Osteocyte (in vitro differentiated cells): ENCODE results near the gene CLMP. TPM values are rescaled to one million over a fixed set of nuclear protein-coding genes. Genes with fewer than 3 reads are reported as not detected.

Experiments used
- DNase-seq: peaks from one replicate; pipeline ENCODE4 v3.0.0; 2021; ENCODE audit warnings: mixed read lengths; ENCODE audit not compliant: unreplicated experiment; ENCODE audit errors: extremely low spot score
- H3K27ac Mint-ChIP-seq: one replicate; pipeline ENCODE4 v1.8.0; 2021; ENCODE audit warnings: mild to moderate bottlenecking, mixed read lengths; ENCODE audit not compliant: unreplicated experiment
- H3K27me3 Mint-ChIP-seq: one replicate; pipeline ENCODE4 v1.8.0; 2021; ENCODE audit warnings: mixed read lengths; ENCODE audit not compliant: unreplicated experiment
- H3K36me3 Mint-ChIP-seq: one replicate; pipeline ENCODE4 v1.8.0; 2021; ENCODE audit warnings: mixed read lengths; ENCODE audit not compliant: unreplicated experiment
- H3K4me1 Mint-ChIP-seq: one replicate; pipeline ENCODE4 v1.8.0; 2021; ENCODE audit warnings: mixed read lengths; ENCODE audit not compliant: unreplicated experiment
- H3K4me3 Mint-ChIP-seq: one replicate; pipeline ENCODE4 v1.8.0; 2021; ENCODE audit warnings: mild to moderate bottlenecking, moderate library complexity, mixed read lengths; ENCODE audit not compliant: unreplicated experiment
- H3K9me3 Mint-ChIP-seq: one replicate; pipeline ENCODE4 v1.8.0; 2021; ENCODE audit warnings: mixed read lengths; ENCODE audit not compliant: unreplicated experiment
- CTCF ChIP-seq: fragments of 200-600 bp; sonication (generic); IDR thresholded peaks from 2 replicates; pipeline ENCODE4 v1.5.0; 2021; ENCODE audit warnings: antibody characterized with exemption, mild to moderate bottlenecking, moderate library complexity
- total RNA-seq: library from RNA; stranded (reverse); gene quantifications from 2 replicates; pipeline ENCODE4 v1.2.1, GENCODE V29; 2021

The CLMP gene
- total RNA-seq, 1 donor from 2014 or later = 24.8 TPM

DNA sequence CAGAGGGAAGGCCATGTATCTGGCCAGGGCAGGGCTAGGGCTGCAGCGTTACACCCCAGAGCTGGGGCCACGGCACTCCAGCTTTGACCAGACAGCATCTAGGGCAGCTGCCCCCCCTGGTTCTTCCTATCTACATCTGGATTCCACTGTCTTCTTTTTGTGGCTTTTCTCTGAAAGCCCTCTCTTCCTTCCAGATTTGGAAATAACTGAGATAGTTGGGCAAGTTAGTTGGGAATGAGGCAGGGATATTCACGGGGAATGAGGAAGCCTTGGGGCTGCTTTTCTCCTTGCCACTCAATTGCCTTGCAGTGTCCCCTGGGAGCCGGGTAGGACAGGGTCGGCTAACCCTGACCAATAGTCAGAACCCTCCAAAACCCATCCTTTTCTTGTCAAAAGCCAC is 26.8 kb downstream of the CLMP start:
- Mint-ChIP-seq H3K4me3 (no peak overlapping the region), H3K36me3 (no peaks in the 10 kb centered on the region), H3K9me3 (no peaks in the 10 kb centered on the region), H3K27ac (no peak overlapping the region), H3K4me1 (peaks cover 14% of the 10 kb centered on the region), H3K27me3 (no peaks in the 10 kb centered on the region)
- DNase-seq = no peak
- TF ChIP-seq CTCF = no peak

DNA sequence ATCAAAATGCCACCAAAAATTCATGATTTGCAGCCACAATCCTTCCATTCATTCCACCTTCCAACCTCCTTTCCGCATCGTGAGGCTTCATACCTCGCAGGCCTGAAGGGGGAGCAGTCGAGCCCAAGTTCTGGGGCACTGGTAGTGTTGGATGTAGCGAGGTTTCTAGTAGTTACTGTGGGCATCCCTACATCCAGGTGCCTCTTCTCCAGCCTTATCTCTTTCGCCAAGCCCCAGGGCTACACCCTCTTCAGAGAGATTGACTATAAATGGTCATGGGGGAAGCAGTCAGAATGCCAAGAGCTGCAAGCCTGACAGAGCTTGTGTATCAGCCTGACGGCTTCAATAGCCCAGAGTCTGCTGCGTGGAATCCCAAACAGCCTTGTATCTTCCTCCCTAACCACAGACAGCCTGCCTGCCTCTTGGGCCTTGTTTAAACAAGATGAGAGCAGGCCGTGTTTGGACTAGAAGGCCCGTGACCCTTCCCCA is 28.9 kb downstream of the CLMP start:
- no peak for DNase-seq
- Mint-ChIP-seq H3K4me3 (no peak overlapping the region), H3K4me1 (peaks cover 11% of the 10 kb centered on the region), H3K36me3 (no peaks in the 10 kb centered on the region), H3K9me3 (no peaks in the 10 kb centered on the region), H3K27me3 (no peaks in the 10 kb centered on the region), H3K27ac (no peak overlapping the region)
- TF ChIP-seq CTCF = peak; percentile 59

- Mint-ChIP-seq H3K4me3 (no peak overlapping the region), H3K9me3 (no peaks in the 10 kb centered on the region), H3K27me3 (no peaks in the 10 kb centered on the region), H3K27ac (no peak overlapping the region), H3K4me1 (peaks cover 11% of the 10 kb centered on the region), H3K36me3 (no peaks in the 10 kb centered on the region)
- no peak for TF ChIP-seq CTCF
- no peak for DNase-seq
These were observed 30.2 kb downstream of the CLMP start for GRCh38 chr11:123164732-123165450.

DNA sequence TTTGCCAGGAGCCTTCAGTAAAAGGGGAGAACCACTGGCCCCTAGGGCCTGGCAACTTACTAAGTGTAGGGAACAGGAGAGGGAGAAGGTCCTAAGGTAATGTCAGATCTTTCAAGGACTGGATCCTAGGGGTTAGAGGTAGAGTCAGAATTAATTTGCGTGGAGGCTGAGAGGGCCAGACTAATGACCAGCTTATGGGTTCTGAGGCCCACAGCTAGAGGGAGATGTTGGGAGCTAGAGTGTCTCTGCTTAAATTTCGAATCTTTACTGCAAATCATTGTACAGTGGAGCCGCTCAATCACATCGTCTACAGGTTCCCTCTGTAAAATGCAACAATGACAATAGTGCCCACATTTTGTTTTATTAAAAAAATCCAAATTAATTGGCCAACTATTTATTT is 31.4 kb downstream of the CLMP start:
- no peak for TF ChIP-seq CTCF
- H3K9me3 Mint-ChIP-seq = no peaks in the 10 kb centered on the region
- H3K4me3 Mint-ChIP-seq = no peak overlapping the region
- H3K4me1 Mint-ChIP-seq = peaks cover 20% of the 10 kb centered on the region
- H3K27ac Mint-ChIP-seq = no peak overlapping the region
- H3K36me3 Mint-ChIP-seq = no peaks in the 10 kb centered on the region
- DNase-seq = no peak
- no peaks in the 10 kb centered on the region for H3K27me3 Mint-ChIP-seq

DNA sequence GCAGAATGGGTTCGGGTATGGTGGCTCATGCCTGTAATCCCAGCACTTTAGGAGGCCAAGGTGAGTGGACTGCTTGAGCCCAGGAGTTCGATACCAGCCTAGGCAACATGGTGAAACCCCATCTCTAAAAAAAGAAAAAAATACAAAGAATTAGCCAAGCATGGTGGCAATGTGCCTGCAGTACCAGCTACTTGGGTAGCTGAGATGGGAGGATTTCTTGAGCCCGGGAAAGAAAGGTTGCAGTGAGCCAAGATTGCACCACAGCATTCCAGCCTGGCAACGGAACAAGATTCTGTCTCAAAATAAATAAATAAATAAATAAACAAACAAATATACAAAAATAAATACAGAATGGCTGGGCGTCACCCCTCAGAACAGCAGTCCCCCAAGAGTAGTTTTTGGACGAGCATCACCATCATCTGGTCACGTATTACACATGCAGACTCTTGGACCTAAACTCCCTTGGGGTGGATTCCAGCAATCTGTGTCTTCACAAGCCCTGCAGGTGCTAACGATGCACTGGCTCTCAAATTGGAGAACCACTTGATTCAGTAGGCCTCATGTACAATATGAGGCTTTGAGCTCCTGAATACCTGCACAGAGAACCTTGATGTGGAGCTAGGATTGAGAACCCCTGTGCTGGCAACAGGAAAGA is 33.5 kb downstream of the CLMP start:
- no peaks in the 10 kb centered on the region for H3K27me3 Mint-ChIP-seq
- H3K9me3 Mint-ChIP-seq = no peaks in the 10 kb centered on the region
- no peak overlapping the region for H3K27ac Mint-ChIP-seq
- no peak for TF ChIP-seq CTCF
- no peak for DNase-seq
- peaks cover 2% of the 10 kb centered on the region for H3K36me3 Mint-ChIP-seq
- peaks cover 24% of the 10 kb centered on the region for H3K4me1 Mint-ChIP-seq
- no peak overlapping the region for H3K4me3 Mint-ChIP-seq
